Mesendoderm (in vitro differentiated cells): Measurements from ENCODE around the gene NQO1.
"Not testable (repeated sequence)": the region's sequence is repeated elsewhere in the genome, so short reads cannot be mapped to it uniquely, and the experiment has no call there.

Experiments used
- DNase-seq: peaks from one replicate; pipeline ENCODE4 v3.0.0; 2013
- H2AK5ac ChIP-seq: 2 replicates; pipeline ENCODE4 v1.6.1; 2013; ENCODE audit warnings: low read length, inconsistent platforms
- H2BK120ac ChIP-seq: 2 replicates; pipeline ENCODE4 v1.6.1; 2013; ENCODE audit warnings: low read depth, mild to moderate bottlenecking, low read length, moderate library complexity, mixed read lengths
- H2BK15ac ChIP-seq: replicated peaks from 2 replicates; pipeline ENCODE4 v1.6.1; 2013; ENCODE audit warnings: low read depth, mild to moderate bottlenecking, moderate library complexity
- H2BK5ac ChIP-seq: 2 replicates; pipeline ENCODE4 v1.6.1; 2013; ENCODE audit warnings: low read length, inconsistent platforms
- H3K18ac ChIP-seq: 2 replicates; pipeline ENCODE4 v1.6.1; 2013; ENCODE audit warnings: mild to moderate bottlenecking, low read length, mixed read lengths
- H3K23ac ChIP-seq: one replicate; pipeline ENCODE4 v1.6.1; 2013; ENCODE audit warnings: low read length
- H3K27ac ChIP-seq: 2 replicates; pipeline ENCODE4 v1.5.1; 2013; ENCODE audit warnings: low read depth, mild to moderate bottlenecking, inconsistent platforms, low read length, moderate library complexity
- H3K27me3 ChIP-seq: 2 replicates; pipeline ENCODE4 v1.6.1; 2013; ENCODE audit warnings: low read length, control low read depth, mild to moderate bottlenecking, inconsistent platforms; ENCODE audit not compliant: insufficient read depth, poor library complexity
- H3K36me3 ChIP-seq: 2 replicates; pipeline ENCODE4 v1.6.1; 2013; ENCODE audit warnings: low read length, inconsistent platforms; ENCODE audit not compliant: control insufficient read depth, insufficient read depth
- H3K4ac ChIP-seq: one replicate; pipeline ENCODE4 v1.6.1; 2013; ENCODE audit warnings: low read depth, mild to moderate bottlenecking, low read length, moderate library complexity
- H3K4me1 ChIP-seq: 2 replicates; pipeline ENCODE4 v1.6.1; 2013; ENCODE audit warnings: low read depth, low read length, inconsistent platforms; ENCODE audit not compliant: control insufficient read depth
- H3K4me2 ChIP-seq: 2 replicates; pipeline ENCODE4 v1.6.1; 2013; ENCODE audit warnings: low read length
- H3K4me3 ChIP-seq: 2 replicates; pipeline ENCODE4 v1.5.1; 2013; ENCODE audit warnings: mild to moderate bottlenecking, low read length
- H3K56ac ChIP-seq: one replicate; pipeline ENCODE4 v1.6.1; 2013; ENCODE audit warnings: low read length
- H3K79me1 ChIP-seq: 2 replicates; pipeline ENCODE4 v1.6.1; 2013; ENCODE audit warnings: low read length, inconsistent platforms
- H3K79me2 ChIP-seq: 2 replicates; pipeline ENCODE4 v1.6.1; 2013; ENCODE audit warnings: mild to moderate bottlenecking, low read length; ENCODE audit not compliant: control insufficient read depth, insufficient read depth
- H3K9ac ChIP-seq: 2 replicates; pipeline ENCODE4 v1.6.1; 2013; ENCODE audit warnings: low read length, inconsistent platforms
- H4K5ac ChIP-seq: one replicate; pipeline ENCODE4 v1.6.1; 2013; ENCODE audit warnings: low read length
- H4K8ac ChIP-seq: one replicate; pipeline ENCODE4 v1.6.1; 2013; ENCODE audit warnings: low read depth, mild to moderate bottlenecking, control low read depth, low read length, moderate library complexity
- WGBS: extraction: QIAGEN DNeasy Blood & Tissue Kit; methylation state at CpG from one replicate; pipeline ENCODE4 v1.1.7; 2013; ENCODE audit warnings: low lambda C conversion rate, missing lambda C conversion rate; ENCODE audit not compliant: insufficient coverage; ENCODE audit errors: extremely low coverage; 5-methylcytosine and 5-hydroxymethylcytosine counted together

NQO1 gene

DNA sequence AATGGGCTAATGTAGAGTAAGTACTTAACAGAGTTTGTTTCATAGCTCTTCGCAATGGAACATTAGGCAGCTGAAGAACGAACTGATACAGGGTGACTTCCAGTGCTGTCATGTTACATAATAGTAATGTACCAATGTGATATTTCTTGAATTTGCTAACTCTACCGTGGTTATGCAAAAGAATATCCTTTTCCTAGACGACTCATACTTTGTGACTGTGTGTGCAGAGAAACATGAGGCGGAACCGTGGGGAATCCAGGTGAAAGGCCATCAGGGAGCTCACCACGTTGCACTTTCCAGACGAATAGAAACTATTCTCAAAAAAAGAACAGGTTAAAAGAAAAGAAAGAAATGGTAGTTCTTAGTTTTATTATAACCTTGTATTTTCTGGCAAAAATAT is 15.2 kb upstream of the NQO1 start:
- H3K18ac ChIP-seq, result no peak overlapping the region
- no peak overlapping the region for H3K56ac ChIP-seq
- no peak overlapping the region for H3K4me3 ChIP-seq
- no peak overlapping the region for H3K9ac ChIP-seq
- peaks cover 30% of the 10 kb centered on the region for H3K36me3 ChIP-seq
- H4K8ac ChIP-seq, result no peak overlapping the region
- no CpG with 5 or more reads among the region's 8 CpGs for WGBS
- no peaks in the 10 kb centered on the region for H3K4me1 ChIP-seq
- H2BK120ac ChIP-seq, result no peak overlapping the region
- DNase-seq, result no peak
- H3K4ac ChIP-seq, result no peak overlapping the region
- H3K79me2 ChIP-seq, result no peaks in the 10 kb centered on the region
- H2BK15ac ChIP-seq, result no peak overlapping the region
- no peak overlapping the region for H2BK5ac ChIP-seq
- H2AK5ac ChIP-seq, result no peak overlapping the region
- no peaks in the 10 kb centered on the region for H3K27me3 ChIP-seq
- H3K23ac ChIP-seq, result no peak overlapping the region
- H3K79me1 ChIP-seq, result peaks cover 6% of the 10 kb centered on the region
- H4K5ac ChIP-seq, result no peak overlapping the region
- no peak overlapping the region for H3K27ac ChIP-seq
- no peak overlapping the region for H3K4me2 ChIP-seq

DNA sequence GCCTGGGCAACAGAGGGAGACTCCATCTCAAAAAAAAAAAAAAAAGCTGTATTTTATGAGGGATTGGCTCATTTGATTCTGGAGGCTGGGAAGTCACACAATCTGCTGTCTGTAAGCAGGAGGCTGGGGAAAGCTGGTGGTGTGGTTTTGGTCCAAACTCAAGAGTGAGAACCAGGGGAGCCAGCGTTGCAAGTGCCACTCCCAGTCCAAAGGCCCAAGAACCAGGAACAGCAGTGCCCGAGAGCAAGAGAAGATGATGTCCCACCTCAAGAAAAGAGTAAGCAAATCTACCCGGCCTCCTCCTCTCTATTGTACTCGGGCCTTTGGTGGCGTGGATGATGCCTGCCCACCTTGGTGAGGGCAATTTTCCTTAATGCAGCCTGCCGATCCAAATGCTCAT is 5.7 kb upstream of the NQO1 start:
- Histone ChIP-seq H3K4me2 (no peak overlapping the region), H2BK120ac (no peak overlapping the region), H2BK5ac (no peak overlapping the region), H3K4me3 (no peak overlapping the region), H3K79me1 (no peaks in the 10 kb centered on the region), H3K4ac (no peak overlapping the region), H3K56ac (no peak overlapping the region), H3K79me2 (no peaks in the 10 kb centered on the region), H2AK5ac (no peak overlapping the region), H3K4me1 (no peaks in the 10 kb centered on the region), H3K27me3 (no peaks in the 10 kb centered on the region), H3K18ac (no peak overlapping the region), H3K36me3 (no peaks in the 10 kb centered on the region), H3K27ac (no peak overlapping the region), H3K23ac (no peak overlapping the region), H4K8ac (no peak overlapping the region), H2BK15ac (no peak overlapping the region), H4K5ac (no peak overlapping the region), H3K9ac (no peak overlapping the region)
- whole genome bisulfite sequencing, result no CpG with 5 or more reads among the region's 6 CpGs
- no peak for DNase-seq

DNA sequence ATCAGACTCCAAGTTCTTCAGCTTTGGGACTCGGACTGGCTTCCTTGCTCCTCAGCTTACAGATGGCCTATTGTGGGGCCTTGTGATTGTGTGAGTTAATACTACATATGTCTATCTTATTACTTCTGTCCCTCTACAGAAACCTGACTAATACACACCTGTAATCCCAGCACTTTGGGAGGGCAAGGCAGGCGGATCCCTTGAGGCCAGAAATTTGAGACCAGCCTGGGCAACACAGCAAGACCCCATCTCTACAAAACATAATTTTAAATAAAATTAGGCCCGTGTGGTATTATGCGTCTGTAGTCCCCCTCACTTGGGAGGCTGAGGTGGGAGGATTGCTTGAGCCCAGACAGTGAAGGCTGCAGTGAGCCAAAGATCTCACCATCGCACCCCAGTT is 4.9 kb upstream of the NQO1 start:
- H4K8ac ChIP-seq, H3K79me1 ChIP-seq, H3K4me1 ChIP-seq, H3K4me2 ChIP-seq, H3K18ac ChIP-seq, H3K56ac ChIP-seq, H3K36me3 ChIP-seq, H4K5ac ChIP-seq, H3K9ac ChIP-seq, H3K79me2 ChIP-seq, H3K27ac ChIP-seq, H3K23ac ChIP-seq, H2BK120ac ChIP-seq, H3K4ac ChIP-seq, H2AK5ac ChIP-seq, DNase-seq, H3K27me3 ChIP-seq, H2BK15ac ChIP-seq, H2BK5ac ChIP-seq, H3K4me3 ChIP-seq: not testable (repeated sequence)
- WGBS, result no CpG with 5 or more reads among the region's 5 CpGs

DNA sequence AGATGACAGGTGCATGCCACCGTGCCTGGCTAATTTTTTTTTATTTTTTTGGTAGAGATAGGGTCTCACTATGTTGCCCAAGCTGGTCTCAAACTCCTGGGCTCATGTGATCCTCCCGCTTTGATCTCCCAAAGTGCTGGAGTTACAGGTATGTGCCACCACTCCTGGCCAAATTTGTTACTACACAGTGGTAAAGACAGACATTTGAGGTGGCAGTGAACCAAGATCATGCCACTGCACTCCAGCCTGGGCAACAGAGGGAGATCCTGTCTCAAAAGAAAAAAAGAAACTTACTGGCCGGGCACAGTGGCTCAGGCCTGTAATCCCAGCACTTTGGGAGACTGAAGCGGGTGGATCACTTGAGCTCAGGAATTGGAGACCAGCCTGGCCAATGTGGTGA is 2.7 kb upstream of the NQO1 start:
- not testable (repeated sequence) for DNase-seq, H3K4me3 ChIP-seq, H3K79me2 ChIP-seq, H3K9ac ChIP-seq, H3K79me1 ChIP-seq, H3K56ac ChIP-seq, H2BK5ac ChIP-seq, H2AK5ac ChIP-seq, H3K36me3 ChIP-seq, H3K27me3 ChIP-seq, H2BK15ac ChIP-seq, H2BK120ac ChIP-seq, H4K5ac ChIP-seq, H3K4me1 ChIP-seq, H3K4ac ChIP-seq, H4K8ac ChIP-seq, H3K4me2 ChIP-seq, H3K18ac ChIP-seq, H3K23ac ChIP-seq, H3K27ac ChIP-seq
- no CpG with 5 or more reads among the region's 4 CpGs for WGBS

DNA sequence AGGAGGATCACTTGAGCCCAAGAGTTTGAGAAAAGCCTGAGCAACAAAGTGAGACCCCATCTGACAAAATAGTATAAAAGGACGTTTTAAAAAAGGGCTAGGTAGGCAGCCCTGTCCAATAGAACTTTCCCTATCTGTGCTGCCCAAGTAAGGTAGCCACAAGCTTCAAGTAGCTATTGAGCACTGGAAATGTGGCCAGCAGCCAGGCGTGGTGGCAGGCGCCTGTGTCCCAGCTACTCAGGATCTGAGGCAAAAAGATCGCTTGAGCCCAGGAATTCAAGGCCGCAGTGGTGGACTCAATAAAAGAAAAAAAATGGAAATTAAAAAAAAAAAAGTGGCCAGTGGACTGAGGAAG is 1.5 kb upstream of the NQO1 start:
- H2BK15ac ChIP-seq, result no peak overlapping the region
- H2AK5ac ChIP-seq, result peak overlapping the region; percentile 17
- H3K18ac ChIP-seq, result peak overlapping the region; percentile 81
- H2BK5ac ChIP-seq, result peak overlapping the region; percentile 21
- no peaks in the 10 kb centered on the region for H3K36me3 ChIP-seq
- H3K4ac ChIP-seq, result peak overlapping the region; percentile 97
- DNase-seq, result no peak
- no peaks in the 10 kb centered on the region for H3K79me1 ChIP-seq
- peak overlapping the region; percentile 99 for H3K56ac ChIP-seq
- peaks cover 5% of the 10 kb centered on the region for H3K4me1 ChIP-seq
- no peak overlapping the region for H3K23ac ChIP-seq
- peak overlapping the region; percentile 56 for H2BK120ac ChIP-seq
- no peak overlapping the region for H3K4me2 ChIP-seq
- H3K27me3 ChIP-seq, result no peaks in the 10 kb centered on the region
- H3K79me2 ChIP-seq, result peaks cover 7% of the 10 kb centered on the region
- H4K8ac ChIP-seq, result no peak overlapping the region
- peak overlapping the region; percentile 99 for H3K27ac ChIP-seq
- H3K9ac ChIP-seq, result peak overlapping the region; percentile 5
- no CpG with 5 or more reads among the region's 5 CpGs for WGBS
- no peak overlapping the region for H3K4me3 ChIP-seq
- no peak overlapping the region for H4K5ac ChIP-seq

DNA sequence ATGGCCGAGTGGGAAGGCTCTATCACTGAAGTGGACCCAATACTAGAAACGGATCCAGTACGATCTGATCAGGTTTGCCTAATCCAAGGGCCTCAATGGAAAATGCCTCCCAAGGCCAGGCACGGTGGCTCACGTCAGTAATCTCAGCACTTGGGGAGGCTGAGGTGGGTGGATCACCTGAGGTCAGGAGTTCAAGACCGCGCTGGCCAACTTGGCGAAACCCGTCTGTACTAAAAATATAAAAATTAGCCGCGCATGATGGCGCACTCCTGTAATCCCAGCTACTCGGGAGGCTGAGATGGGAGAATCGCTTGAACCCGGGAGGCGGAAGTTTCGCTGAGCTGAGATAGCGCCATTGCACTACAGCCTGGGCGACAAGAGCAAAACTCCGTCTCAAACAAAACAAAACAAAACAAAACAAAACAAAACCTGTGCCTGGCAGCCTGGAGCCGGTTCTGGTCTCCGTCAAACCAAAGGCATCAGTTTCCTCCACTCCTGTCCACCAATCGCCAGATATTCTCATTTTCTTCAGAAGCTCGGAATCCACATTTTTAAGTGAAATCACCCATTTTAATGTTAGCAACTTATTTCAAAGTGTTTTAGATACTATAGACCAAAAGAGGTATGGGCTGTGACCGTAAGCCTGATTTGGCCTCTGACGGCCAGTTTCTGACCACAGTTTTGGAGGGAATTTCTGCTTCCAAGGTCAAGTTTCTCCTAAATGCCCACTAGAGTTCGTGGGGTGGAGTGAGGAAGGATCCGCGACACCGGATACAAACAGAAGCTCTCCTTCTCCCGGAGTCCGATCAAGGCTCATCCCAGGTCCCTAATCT is 664 bp downstream of the NQO1 start:
- Histone ChIP-seq H3K4me1 (peaks cover 5% of the 10 kb centered on the region), H2BK120ac (no peak overlapping the region), H3K27me3 (no peaks in the 10 kb centered on the region), H3K79me1 (no peaks in the 10 kb centered on the region), H3K23ac (peak overlapping the region; percentile 66), H3K4me2 (peak overlapping the region; percentile 88), H4K8ac (peak overlapping the region; percentile 68), H2AK5ac (no peak overlapping the region), H3K36me3 (no peaks in the 10 kb centered on the region), H3K9ac (peak overlapping the region; percentile 95), H3K27ac (peak overlapping the region; percentile 93), H3K4me3 (peak overlapping the region; percentile 74), H3K4ac (peak overlapping the region; percentile 84), H3K79me2 (peaks cover 7% of the 10 kb centered on the region), H3K56ac (peak overlapping the region; percentile 93), H3K18ac (peak overlapping the region; percentile 76), H4K5ac (peak overlapping the region; percentile 97), H2BK5ac (peak overlapping the region; percentile 91), H2BK15ac (peak overlapping the region; percentile 39)
- WGBS, result no CpG with 5 or more reads among the region's 32 CpGs
- DNase-seq, result no peak
